Measurements from ENCODE around the gene KCNK18. TPM values are rescaled to one million over a fixed set of nuclear protein-coding genes. Genes with fewer than 3 reads are reported as not detected.

Gene KCNK18
- total RNA-seq, 1 experiment from 2014 or later: not detected

- CTCF ChIA-PET: no interaction called here
- Histone ChIP-seq H3K27ac (ENCODE audit: low read length) (no peak overlapping the region), H3K36me3 (ENCODE audit: control insufficient read depth, insufficient read depth, low read length) (no peaks in the 10 kb centered on the region), H3K4me1 (ENCODE audit: control insufficient read depth, insufficient read depth, low read length) (no peaks in the 10 kb centered on the region), H3K27me3 (ENCODE audit: control insufficient read depth, insufficient read depth, low read length) (peaks cover 1% of the 10 kb centered on the region; the same call in 1 of the 2 replicates), H3K4me3 (ENCODE audit: low read depth in 2 of 2, low read length in 2 of 2) (no peak overlapping the region), H3K9me3 (ENCODE audit: control insufficient read depth, insufficient read depth, low read depth, low read length) (no peaks in the 10 kb centered on the region)
- intact Hi-C loops (cut with micrococcal nuclease; ENCODE audit: unreplicated experiment) (no loop called here), in situ Hi-C loops (cut with HindIII; ENCODE audit: low pct_unique_long_range_greater_than_20kb, low sequenced_read_pairs) (no loop called here)
- BruUV-seq (replicated peaks): no TSS peak
- TF ChIP-seq POLR2AphosphoS5 (IDR thresholded peaks at IDR 0.05; ENCODE audit: low read depth, low read length) (no peak), SIN3A (IDR thresholded peaks at IDR 0.05; ENCODE audit: borderline replicate concordance, insufficient read depth, low read depth, low read length) (no peak), CTCF (IDR thresholded peaks at IDR 0.05) (no peak), REST (IDR thresholded peaks at IDR 0.05; ENCODE audit: insufficient read depth in 1 of 2, low read depth in 2 of 2, low read length in 1 of 2) (no peak), TCF7L2 (IDR thresholded peaks at IDR 0.05; ENCODE audit: low read depth, low read length) (no peak)
- DNase-seq (ENCODE audit: low read depth, low spot score) (no peak), ATAC-seq (peak; percentile 62)
- POLR2A ChIA-PET: no interaction called here
These were observed 44.6 kb upstream of the KCNK18 start for GRCh38 chr10:117152668-117153067.

DNA sequence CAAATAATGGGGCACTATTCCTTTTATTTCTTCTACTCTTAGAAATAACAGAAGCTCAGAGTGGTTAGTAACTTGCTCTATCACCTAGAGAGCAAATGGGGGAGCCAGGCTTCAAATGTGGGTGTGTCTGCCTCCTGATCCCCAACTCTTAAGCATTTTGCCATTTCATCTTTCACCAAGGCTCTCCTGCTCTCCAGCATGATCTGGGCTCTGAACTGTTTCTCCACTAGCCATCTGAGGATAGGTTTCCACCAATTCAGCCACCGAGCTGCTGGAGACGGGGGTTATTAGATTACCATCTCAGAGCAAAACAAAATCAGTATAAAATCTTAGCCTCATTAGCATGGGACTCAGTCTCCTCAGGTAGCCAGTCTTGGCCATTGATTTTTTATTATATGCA, 39.0 kb upstream of the KCNK18 start:
- ChIA-PET CTCF (interaction anchor here (1.2 kb wide), 1 partner anchor 17 kb away, joined by 3 read pairs; no protein-coding TSS in a partner anchor), POLR2A (interaction anchor here (0.6 kb wide), 1 partner anchor 279 kb away, joined by 3 read pairs; no protein-coding TSS in a partner anchor)
- Histone ChIP-seq H3K27me3 (ENCODE audit: control insufficient read depth, insufficient read depth, low read length) (peaks cover 22% of the 10 kb centered on the region), H3K9me3 (ENCODE audit: control insufficient read depth, insufficient read depth, low read depth, low read length) (no peaks in the 10 kb centered on the region), H3K4me1 (ENCODE audit: control insufficient read depth, insufficient read depth, low read length) (peaks cover 6% of the 10 kb centered on the region), H3K36me3 (ENCODE audit: control insufficient read depth, insufficient read depth, low read length) (no peaks in the 10 kb centered on the region), H3K4me3 (ENCODE audit: low read depth in 2 of 2, low read length in 2 of 2) (no peak overlapping the region), H3K27ac (ENCODE audit: low read length) (no peak overlapping the region)
- intact Hi-C loops (cut with micrococcal nuclease; ENCODE audit: unreplicated experiment) (no loop called here), in situ Hi-C loops (cut with HindIII; ENCODE audit: low pct_unique_long_range_greater_than_20kb, low sequenced_read_pairs) (no loop called here)
- BruUV-seq (replicated peaks): no TSS peak
- DNase-seq (ENCODE audit: low read depth, low spot score): no peak
- no peak for ATAC-seq
- TF ChIP-seq TCF7L2 (IDR thresholded peaks at IDR 0.05; ENCODE audit: low read depth, low read length): no peak

DNA sequence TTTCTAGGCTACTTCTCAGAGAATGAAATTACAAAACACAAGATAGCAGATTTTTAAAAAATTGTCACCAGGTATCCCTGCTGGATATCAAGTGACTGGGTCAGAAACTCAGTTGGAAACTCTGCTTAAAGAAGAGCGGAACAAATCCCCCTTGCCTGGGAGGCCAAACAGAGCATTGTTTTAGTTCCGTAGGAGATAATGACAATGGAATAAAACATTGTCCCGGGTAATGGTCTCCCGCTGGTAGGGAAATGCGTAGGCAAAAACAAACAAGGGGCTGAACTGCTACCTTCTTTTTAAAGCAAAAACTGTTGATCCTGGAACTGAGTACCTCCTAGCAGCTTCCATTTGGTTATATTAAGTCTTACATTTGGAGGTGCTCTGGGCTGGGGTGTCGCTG, 37.9 kb upstream of the KCNK18 start:
- ATAC-seq: no peak
- no peaks in the 10 kb centered on the region for H3K9me3 ChIP-seq (ENCODE audit: control insufficient read depth, insufficient read depth, low read depth, low read length)
- H3K36me3 ChIP-seq (ENCODE audit: control insufficient read depth, insufficient read depth, low read length): no peaks in the 10 kb centered on the region
- H3K4me3 ChIP-seq (ENCODE audit: low read depth in 2 of 2, low read length in 2 of 2): no peak overlapping the region
- H3K27ac ChIP-seq (ENCODE audit: low read length): no peak overlapping the region
- DNase-seq (ENCODE audit: low read depth, low spot score): no peak
- intact Hi-C loops (cut with micrococcal nuclease; ENCODE audit: unreplicated experiment): no loop called here
- POLR2A ChIA-PET: no interaction called here
- peaks cover 22% of the 10 kb centered on the region for H3K27me3 ChIP-seq (ENCODE audit: control insufficient read depth, insufficient read depth, low read length)
- no TSS peak for BruUV-seq (replicated peaks)
- TF ChIP-seq REST (IDR thresholded peaks at IDR 0.05; ENCODE audit: insufficient read depth in 1 of 2, low read depth in 2 of 2, low read length in 1 of 2) (no peak), SIN3A (IDR thresholded peaks at IDR 0.05; ENCODE audit: borderline replicate concordance, insufficient read depth, low read depth, low read length) (no peak), POLR2AphosphoS5 (IDR thresholded peaks at IDR 0.05; ENCODE audit: low read depth, low read length) (no peak), TCF7L2 (IDR thresholded peaks at IDR 0.05; ENCODE audit: low read depth, low read length) (no peak), CTCF (IDR thresholded peaks at IDR 0.05) (no peak)
- peaks cover 6% of the 10 kb centered on the region for H3K4me1 ChIP-seq (ENCODE audit: control insufficient read depth, insufficient read depth, low read length)
- in situ Hi-C loops (cut with HindIII; ENCODE audit: low pct_unique_long_range_greater_than_20kb, low sequenced_read_pairs): no loop called here
- CTCF ChIA-PET: interaction anchor here (1.2 kb wide), 1 partner anchor 15 kb away, joined by 3 read pairs; no protein-coding TSS in a partner anchor

Measured in Panc1 (cell line).